HCT116 (cell line): ENCODE measurements around the gene GOLGA8K.
"Not testable (repeated sequence)": the region's sequence is repeated elsewhere in the genome, so short reads cannot be mapped to it uniquely, and the experiment has no call there.

ENCODE experiments used
- ATF3 ChIP-seq: IDR thresholded peaks from 2 replicates; pipeline ENCODE4 v1.6.1; 2012
- CTCF ChIP-seq, 3 experiments: fragments of 200-600 bp in 1 of 3; sonication (generic) in 1 of 3; IDR thresholded peaks in 2 of 3; conservative IDR thresholded peaks in 1 of 3; 2 replicates each; pipeline ENCODE4 v1.5.1; 2012 to 2017; ENCODE audit warnings: low read depth in 2 of 3, low read length in 2 of 3, antibody characterized with exemption in 1 of 3, borderline replicate concordance in 1 of 3, control low read depth in 1 of 3, mild to moderate bottlenecking in 1 of 3, mixed read lengths in 1 of 3, mixed run types in 1 of 3, moderate library complexity in 1 of 3; ENCODE audit not compliant: insufficient read depth in 1 of 3
- POLR2A ChIP-seq: IDR thresholded peaks from 2 replicates; pipeline ENCODE4 v1.7.0; 2011; ENCODE audit warnings: borderline replicate concordance; ENCODE audit not compliant: insufficient read depth, insufficient read length; ENCODE audit errors: extremely low read depth
- RAD21 ChIP-seq: IDR thresholded peaks from 2 replicates; pipeline ENCODE4 v1.6.1; 2012; ENCODE audit warnings: low read depth, mild to moderate bottlenecking
- SRF ChIP-seq: IDR thresholded peaks from 2 replicates; pipeline ENCODE4 v1.6.1; 2012; ENCODE audit warnings: low read depth
- TCF7L2 ChIP-seq: IDR thresholded peaks from 2 replicates; pipeline ENCODE4 v1.7.0; 2011; ENCODE audit warnings: borderline replicate concordance, inconsistent platforms; ENCODE audit not compliant: insufficient read depth, insufficient read length; ENCODE audit errors: extremely low read depth

GRCh38 chr15:32394745-32395144 is 8.3 kb downstream of the GOLGA8K start:
- TF ChIP-seq ATF3; CTCF (IDR thresholded peaks at IDR 0.05 in 2 of 3, conservative IDR thresholded peaks at IDR 0.05 in 1 of 3; ENCODE audit: borderline replicate concordance in 1 of 3, insufficient read depth in 1 of 3, low read depth in 2 of 3, low read length in 2 of 3); SRF; POLR2A; RAD21; TCF7L2: not testable (repeated sequence)
